CD4-positive, alpha-beta T cell treated with Interleukin-4 for 4 hours (primary cell): ENCODE measurements around the gene TRIM56.
A peak's percentile ranks its signal among the peaks of the same experiment; 100 is the strongest.
"Not testable (repeated sequence)": the region's sequence is repeated elsewhere in the genome, so short reads cannot be mapped to it uniquely, and the experiment has no call there.

Experiments
- DNase-seq: peaks from one replicate; pipeline ENCODE4 v3.0.0-alpha.2; 2020

The TRIM56 gene

DNA sequence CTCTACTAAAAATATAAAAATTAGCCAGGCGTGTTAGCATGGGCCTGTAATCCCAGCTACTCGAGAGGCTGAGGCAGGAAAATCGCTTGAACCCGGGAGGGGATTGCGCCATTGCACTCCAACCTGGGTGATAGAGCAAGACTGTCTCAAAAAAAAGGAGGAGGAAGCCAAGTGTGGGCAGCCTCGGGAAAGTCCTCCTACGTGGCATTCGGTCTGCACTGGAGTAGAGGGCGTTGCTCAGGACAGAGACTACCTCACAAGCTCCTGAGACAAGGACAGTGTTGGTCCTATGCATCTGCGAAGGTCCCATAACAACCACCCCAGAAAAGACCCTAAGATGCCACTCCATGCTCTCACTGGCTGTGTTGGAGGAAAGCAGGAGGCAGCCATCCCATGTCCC is 31.6 kb downstream of the TRIM56 start:
- DNase-seq, result no peak

GRCh38 chr7:101118856-101119255 is 33.6 kb downstream of the TRIM56 start:
- no peak for DNase-seq

DNA sequence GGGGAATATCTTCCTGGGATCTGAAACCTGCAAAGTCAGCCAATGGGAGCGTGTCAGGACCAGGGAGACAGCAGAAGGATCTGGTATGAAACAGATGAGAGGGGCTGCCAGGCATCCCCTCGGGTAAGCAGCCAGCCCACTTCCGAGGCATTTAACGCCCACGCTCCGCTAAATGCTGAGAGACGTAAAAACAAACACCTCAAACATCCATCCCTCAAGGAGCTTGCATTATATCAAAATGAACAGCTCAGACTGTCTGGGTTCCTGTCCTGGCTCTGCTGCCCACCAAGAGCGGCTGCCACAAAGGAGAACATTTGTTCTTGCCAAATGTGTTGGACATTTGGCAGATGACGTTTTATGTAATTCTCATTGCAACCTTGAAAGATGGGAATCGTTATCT is 34.6 kb downstream of the TRIM56 start:
- no peak for DNase-seq

DNA sequence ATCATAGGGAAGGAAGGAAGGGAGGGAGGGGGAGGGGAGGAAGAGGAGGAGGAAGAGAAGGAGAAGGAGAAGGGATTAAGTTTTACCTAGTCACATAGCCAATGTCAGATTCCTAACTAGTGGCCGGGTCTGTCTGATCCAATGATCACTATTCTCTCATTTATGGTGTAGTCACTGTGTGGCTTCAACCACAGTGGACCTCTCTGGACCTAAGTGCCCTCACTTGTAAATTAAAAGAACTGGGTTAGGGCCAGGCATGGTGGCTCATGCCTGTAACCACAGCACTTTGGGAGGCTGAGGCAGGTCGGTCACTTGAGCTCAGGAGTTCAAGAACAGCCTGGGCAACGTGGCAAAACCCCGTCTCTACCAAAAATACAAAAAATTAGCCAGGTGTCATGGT is 35.0 kb downstream of the TRIM56 start:
- DNase-seq, result no peak

DNA sequence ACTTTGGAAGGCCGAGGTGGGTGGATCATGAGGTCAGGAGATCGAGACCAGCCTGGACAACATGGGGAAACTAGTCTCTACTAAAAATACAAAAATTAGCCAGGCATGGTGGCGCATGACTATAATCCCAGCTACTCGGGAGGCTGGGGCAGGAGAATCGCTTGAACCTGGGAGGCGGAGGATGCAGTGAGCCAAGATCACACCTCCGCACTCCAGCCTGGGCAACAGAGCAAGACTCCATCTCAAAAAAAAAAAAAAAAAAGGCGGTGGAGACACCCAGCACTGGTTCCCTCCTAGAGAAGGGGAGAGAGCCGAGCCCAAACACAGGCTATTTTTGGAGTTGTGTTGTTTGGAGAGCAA is 36.3 kb downstream of the TRIM56 start:
- not testable (repeated sequence) for DNase-seq

DNA sequence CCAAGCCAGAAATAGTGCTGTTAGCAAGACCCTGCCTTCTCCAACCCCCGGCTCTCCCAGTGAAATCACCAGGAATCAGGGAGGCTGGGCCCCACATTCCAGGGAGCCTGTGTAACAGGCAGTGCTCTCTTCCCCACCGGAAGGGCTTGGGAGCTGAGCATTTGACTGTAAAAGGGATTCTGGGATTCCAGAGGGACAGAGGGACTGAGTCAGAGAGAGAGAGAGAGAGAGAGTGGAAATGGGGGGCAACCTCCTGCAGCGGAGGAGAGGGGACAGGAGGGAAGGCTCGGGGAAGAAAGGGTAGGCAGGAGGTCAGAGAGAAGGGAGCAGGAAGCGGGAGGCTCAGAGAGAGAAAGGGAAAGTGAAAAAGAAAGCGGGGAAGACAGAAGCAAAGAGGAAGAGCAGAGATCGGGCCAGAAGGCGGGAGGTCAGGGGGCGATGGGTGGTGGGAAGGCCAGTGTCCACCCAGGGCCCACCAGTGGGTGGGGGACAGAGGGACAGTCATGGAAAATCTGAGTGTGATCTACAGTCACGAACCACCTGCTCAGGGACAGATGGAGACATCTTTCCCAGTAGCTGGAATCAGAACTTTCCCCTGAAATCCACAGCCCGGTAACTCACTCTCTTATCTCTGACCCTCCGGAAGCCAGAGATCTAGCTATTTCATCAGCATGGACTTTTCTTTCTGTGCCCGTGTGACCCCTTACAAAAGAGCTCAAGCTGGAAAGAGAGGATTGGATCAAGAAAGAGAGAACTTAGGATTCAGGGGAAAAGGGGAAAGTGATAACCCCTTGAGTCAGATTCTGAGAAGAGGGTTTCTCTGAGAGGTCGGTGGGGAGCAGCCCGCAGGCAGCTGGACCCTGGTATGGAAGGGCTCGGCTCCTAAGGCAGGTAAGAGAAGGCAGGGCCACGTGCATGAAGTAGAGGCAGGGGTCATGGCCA is 37.0 kb downstream of the TRIM56 start:
- no peak for DNase-seq

DNA sequence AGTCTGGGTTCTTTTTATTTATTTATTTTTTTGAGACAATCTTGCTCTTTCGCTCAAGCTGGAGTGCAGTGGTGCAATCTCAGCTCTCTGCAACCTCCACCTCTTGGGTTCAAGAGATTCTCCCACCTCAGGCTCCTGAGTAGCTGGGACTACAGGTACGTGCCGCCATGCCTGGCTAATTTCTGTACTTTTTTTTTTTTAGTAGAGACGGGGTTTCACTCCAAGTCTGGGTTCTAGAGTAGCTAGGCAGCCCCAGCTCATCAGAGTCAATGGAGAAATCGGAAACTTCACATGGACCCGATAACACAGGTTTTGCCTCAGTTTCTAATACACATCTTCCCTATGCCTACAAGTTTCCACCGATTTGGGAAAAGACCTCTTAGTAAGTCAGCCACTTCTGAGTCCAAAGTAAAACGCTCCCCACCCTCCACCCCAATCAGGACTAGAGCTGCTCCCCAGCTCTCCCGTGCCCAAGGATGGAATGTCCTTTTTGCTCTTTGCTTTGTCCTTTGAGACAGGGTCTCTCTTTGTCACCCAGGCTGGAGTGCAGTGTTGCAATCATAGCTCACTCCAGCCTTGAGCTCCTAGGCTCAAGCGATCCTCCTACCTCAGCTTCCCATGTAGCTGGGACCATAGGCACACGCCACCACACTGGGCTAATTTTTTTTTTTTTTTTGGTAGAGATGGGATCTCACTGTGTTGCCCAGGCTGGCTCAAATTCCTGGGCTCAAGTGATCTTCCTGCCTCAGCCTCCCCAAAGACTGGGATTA is 37.8 kb downstream of the TRIM56 start:
- DNase-seq, result no peak

DNA sequence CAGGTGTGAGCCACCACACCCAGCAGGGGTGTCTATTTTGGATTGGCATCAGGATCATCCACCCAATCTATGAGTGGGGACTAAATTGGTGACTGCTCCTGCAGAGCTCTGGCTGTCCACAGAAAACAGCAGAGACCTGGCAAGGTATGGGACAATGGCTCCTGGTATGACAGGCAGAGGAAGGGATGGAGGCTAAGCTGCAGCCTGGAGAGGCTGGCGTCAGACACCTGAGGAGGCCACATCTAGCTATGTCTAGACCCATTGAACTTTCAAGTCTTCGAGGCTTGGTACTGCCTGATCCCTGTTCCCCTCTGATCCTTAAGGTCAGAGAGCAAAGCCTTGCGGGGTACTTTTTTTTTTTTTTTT is 38.4 kb downstream of the TRIM56 start:
- no peak for DNase-seq

GRCh38 chr7:101124376-101125056 is 39.2 kb downstream of the TRIM56 start:
- DNase-seq, result no peak

DNA sequence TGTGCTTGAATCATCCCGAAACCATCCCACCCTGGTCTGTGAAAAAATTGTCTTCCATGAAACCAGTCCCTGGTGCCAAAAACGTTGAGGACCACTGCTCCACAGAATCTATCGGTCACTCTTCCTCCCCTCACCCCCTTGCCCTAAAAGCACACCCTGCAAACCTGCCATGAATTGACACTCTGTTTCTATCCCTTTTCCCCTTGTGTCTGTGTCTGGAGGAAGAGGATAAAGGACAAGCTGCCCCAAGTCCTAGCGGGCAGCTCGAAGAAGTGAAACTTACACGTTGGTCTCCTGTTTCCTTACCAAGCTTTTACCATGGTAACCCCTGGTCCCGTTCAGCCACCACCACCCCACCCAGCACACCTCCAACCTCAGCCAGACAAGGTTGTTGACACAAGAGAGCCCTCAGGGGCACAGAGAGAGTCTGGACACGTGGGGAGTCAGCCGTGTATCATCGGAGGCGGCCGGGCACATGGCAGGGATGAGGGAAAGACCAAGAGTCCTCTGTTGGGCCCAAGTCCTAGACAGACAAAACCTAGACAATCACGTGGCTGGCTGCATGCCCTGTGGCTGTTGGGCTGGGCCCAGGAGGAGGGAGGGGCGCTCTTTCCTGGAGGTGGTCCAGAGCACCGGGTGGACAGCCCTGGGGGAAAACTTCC is 40.8 kb downstream of the TRIM56 start:
- DNase-seq, result no peak

DNA sequence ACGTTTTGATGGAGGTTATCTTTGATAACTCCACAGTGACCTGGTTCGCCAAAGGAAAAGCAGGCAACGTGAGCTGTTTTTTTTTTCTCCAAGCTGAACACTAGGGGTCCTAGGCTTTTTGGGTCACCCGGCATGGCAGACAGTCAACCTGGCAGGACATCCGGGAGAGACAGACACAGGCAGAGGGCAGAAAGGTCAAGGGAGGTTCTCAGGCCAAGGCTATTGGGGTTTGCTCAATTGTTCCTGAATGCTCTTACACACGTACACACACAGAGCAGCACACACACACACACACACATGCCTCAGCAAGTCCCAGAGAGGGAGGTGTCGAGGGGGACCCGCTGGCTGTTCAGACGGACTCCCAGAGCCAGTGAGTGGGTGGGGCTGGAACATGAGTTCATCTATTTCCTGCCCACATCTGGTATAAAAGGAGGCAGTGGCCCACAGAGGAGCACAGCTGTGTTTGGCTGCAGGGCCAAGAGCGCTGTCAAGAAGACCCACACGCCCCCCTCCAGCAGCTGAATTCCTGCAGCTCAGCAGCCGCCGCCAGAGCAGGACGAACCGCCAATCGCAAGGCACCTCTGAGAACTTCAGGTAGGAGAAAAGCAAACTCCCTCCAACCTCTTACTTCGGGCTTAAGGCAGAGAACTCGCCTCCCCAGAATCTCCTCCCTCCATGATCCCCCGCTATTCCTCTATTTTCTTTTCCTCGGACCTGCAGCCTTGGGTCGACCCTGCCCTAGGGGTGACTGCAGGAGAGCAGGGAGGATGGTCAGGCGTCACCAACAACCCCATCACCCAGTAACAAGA is 41.6 kb downstream of the TRIM56 start, which contains the start of gene SERPINE1:
TSS of gene SERPINE1 (plus strand) at position 454 of the 809 bp plus-strand sequence. CDS start 1,290 bp downstream, outside the sequence.
- DNase-seq, result peak; percentile 76

DNA sequence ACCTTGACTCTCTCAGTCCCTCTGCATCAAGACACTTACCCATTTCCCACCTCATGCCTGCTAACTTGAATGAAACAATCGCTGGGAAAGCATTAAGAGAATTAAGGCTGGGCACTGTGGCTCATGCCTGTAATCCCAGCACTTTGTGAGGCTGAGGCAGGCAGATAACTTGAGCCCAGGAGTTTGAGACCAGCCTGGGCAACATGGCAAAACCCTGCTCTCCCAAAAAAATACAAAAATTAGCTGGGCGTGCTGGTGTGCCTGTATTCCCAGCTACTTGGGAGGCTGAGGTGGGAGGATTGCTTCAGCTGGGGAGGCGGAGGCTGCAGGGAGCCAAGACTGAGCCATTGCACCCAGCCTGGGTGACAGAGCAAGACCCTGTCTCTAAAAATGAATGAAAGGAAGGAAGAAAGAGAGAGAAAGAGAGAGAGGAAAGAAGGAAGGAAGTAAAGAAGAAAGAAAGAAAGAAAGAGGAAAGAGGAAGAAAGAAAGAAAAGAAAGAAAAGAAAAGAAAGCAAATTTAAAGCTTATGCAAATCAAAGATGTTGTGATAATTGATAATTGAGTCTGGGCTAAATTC is 42.3 kb downstream of the TRIM56 start:
- DNase-seq, result no peak

- no peak for DNase-seq
These were observed 43.0 kb downstream of the TRIM56 start for GRCh38 chr7:101128040-101128834.

DNA sequence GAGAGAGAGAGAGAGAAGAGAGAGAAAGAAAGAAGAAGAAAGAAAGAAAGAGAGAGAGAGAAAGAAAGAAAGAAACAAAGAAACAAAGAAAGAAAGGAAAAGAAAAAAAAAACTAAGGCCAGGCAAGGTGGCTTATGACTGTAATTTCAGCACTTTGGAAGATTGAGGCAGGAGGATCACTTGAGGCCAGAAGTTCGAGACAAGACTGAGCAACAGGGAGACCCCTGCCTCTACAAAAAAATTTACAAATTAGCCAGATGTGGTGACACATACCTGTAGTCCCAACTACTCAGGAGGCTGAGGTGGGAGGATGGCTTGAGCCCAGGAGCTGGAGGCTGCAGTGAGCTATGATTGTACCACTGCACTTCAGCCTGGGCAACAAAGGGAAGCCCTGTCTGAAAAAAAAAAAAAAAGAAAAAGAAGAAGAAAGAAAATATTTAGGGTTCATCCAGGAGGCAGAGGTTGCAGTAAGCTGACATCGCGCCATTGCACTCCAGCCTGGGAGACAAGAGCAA is 44.4 kb downstream of the TRIM56 start:
- DNase-seq, result no peak

- DNase-seq, result not testable (repeated sequence)
These were observed 47.6 kb downstream of the TRIM56 start for GRCh38 chr7:101132626-101133600.

- no peak for DNase-seq
These were observed 48.5 kb downstream of the TRIM56 start for GRCh38 chr7:101133621-101134398.

DNA sequence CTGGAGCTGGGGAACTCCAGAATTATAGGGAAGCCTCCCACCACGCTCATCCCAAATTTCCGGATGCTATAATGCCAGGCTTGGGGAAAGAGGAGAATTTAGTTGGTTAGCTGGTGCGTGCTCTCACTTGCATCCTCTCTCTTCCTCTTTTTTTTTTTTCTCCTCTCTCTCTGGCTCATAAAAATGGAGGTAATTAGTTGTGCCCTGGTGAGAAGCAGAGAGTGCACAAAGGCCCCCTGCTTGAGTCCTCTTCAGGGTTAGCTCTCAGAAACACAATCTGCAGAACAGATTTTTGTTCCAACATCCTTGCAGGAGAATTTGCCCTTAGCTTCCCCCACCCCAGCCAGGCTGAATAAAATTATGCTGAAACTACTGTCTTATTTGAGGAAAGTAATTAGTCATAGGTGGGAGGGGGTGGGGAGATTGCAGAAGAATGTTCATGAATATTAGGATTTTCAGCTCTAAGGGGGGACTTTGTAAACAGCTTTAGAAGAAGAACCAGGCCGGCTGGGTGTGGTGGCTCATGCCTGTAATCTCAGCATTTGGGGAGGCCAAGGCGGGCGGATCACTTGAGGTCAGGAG is 49.2 kb downstream of the TRIM56 start:
- DNase-seq, result no peak

DNA sequence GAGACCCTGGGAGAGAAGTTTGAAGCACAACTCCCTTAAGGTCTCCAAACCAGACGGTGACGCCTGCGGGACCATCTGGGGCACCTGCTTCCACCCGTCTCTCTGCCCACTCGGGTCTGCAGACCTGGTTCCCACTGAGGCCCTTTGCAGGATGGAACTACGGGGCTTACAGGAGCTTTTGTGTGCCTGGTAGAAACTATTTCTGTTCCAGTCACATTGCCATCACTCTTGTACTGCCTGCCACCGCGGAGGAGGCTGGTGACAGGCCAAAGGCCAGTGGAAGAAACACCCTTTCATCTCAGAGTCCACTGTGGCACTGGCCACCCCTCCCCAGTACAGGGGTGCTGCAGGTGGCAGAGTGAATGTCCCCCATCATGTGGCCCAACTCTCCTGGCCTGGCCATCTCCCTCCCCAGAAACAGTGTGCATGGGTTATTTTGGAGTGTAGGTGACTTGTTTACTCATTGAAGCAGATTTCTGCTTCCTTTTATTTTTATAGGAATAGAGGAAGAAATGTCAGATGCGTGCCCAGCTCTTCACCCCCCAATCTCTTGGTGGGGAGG is 52.5 kb downstream of the TRIM56 start:
- no peak for DNase-seq
